Erythroblast (primary cell): Measurements from ENCODE around the gene SEMG2.

Experiments
- GATA1 ChIP-seq: IDR thresholded peaks from 2 replicates; pipeline ENCODE4 v1.6.1; 2011; ENCODE audit warnings: low read depth, mild to moderate bottlenecking, control low read depth, low read length, moderate library complexity
- POLR2A ChIP-seq: IDR thresholded peaks from 2 replicates; pipeline ENCODE4 v1.6.1; 2011; ENCODE audit warnings: mild to moderate bottlenecking, low read length

- TF ChIP-seq POLR2A: no peak
- TF ChIP-seq GATA1: no peak
These were observed 42.5 kb downstream of the SEMG2 start for GRCh38 chr20:45263556-45264266.
